Ureter (tissue), 1 donor: ENCODE data around the gene CCNO. TPM values are rescaled to one million over a fixed set of nuclear protein-coding genes. Genes with fewer than 3 reads are reported as not detected.
A peak's percentile ranks its signal among the peaks of the same experiment; 100 is the strongest.

Source experiments
- DNase-seq: peaks from one replicate; pipeline ENCODE4 v3.0.0-alpha.2; 2020; ENCODE audit warnings: low spot score
- total RNA-seq: library from RNA; stranded (reverse); gene quantifications from one replicate; pipeline ENCODE4 v1.2.4, GENCODE V29; 2023
- donor health status: DM: yes; HTN: yes; CAD: no.

CCNO gene
- 16.5 TPM for total RNA-seq

- DNase-seq, result peak; percentile 80
These were observed at the start of gene CCNO for GRCh38 chr5:55232985-55233928. Gene CCNO (minus strand): TSS chr5:55233608. CDS start chr5:55233523, 85 bp downstream.

- no peak for DNase-seq
These were observed 45.4 kb upstream of the CCNO start for GRCh38 chr5:55278778-55279177.

- DNase-seq, result no peak
These were observed 43.4 kb upstream of the CCNO start for GRCh38 chr5:55276771-55277170.

GRCh38 chr5:55258339-55258738 lies 24.9 kb upstream of the CCNO start:
- no peak for DNase-seq

GRCh38 chr5:55254802-55255201 lies 21.4 kb upstream of the CCNO start:
- DNase-seq, result no peak

GRCh38 chr5:55250064-55250463 lies 16.7 kb upstream of the CCNO start:
- DNase-seq, result no peak

- DNase-seq, result peak; percentile 55
These were observed 8.3 kb upstream of the CCNO start for GRCh38 chr5:55241746-55242145.

GRCh38 chr5:55236800-55237199 lies 3.4 kb upstream of the CCNO start:
- DNase-seq, result no peak

- peak; percentile 50 for DNase-seq
These were observed 803 bp upstream of the CCNO start for GRCh38 chr5:55234121-55234700.

GRCh38 chr5:55232271-55232984 lies 980 bp downstream of the CCNO start:
- DNase-seq, result peak; percentile 53

GRCh38 chr5:55231919-55232270 lies 1.5 kb downstream of the CCNO start:
- DNase-seq, result no peak

GRCh38 chr5:55231029-55231918 lies 2.1 kb downstream of the CCNO start:
- no peak for DNase-seq

GRCh38 chr5:55230086-55230629 lies 3.2 kb downstream of the CCNO start:
- no peak for DNase-seq

GRCh38 chr5:55227664-55228430 lies 5.6 kb downstream of the CCNO start:
- DNase-seq, result no peak

- no peak for DNase-seq
These were observed 6.3 kb downstream of the CCNO start, which contains the start of gene MCIDAS for GRCh38 chr5:55226934-55227663. Gene MCIDAS (minus strand): TSS chr5:55227315. CDS start chr5:55227138, 177 bp downstream.

GRCh38 chr5:55226027-55226933 lies 7.1 kb downstream of the CCNO start:
- DNase-seq, result peak; percentile 66

GRCh38 chr5:55225346-55225745 lies 8.1 kb downstream of the CCNO start:
- DNase-seq, result no peak

- DNase-seq, result no peak
These were observed 9.6 kb downstream of the CCNO start for GRCh38 chr5:55223812-55224240.
